Stimulated activated CD8-positive, alpha-beta memory T cell treated with anti-CD3 and anti-CD28 coated beads, Interleukin-2, amount 100 ng/mL, for 1 hour (primary cell): ENCODE measurements around the gene NFYC.
"Not testable (repeated sequence)": the region's sequence is repeated elsewhere in the genome, so short reads cannot be mapped to it uniquely, and the experiment has no call there.

Experiments
- DNase-seq, 2 donors: peaks; one replicate each; pipeline ENCODE4 v3.0.0-alpha.2; 2020; ENCODE audit warnings: low read depth in 2 of 2

NFYC gene

DNA sequence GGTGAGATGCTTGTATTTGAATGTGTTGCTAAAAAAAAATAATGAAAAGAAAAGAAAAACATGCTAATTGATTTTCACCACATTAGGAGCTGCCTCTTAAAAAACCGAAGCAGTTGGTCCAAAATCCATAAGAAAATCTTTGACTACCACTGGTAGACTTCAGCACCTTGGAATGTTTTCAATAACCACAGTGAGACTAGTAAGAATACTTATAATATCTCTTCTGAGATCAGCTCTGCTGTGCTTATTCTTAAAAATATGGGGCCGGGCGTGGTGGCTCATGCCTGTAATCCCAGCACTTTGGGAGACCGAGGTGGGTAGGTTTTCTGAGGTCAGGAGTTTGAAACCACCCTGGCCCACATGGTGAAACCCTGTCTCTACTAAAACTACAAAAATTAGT is 15.1 kb downstream of the NFYC start:
- DNase-seq = no peak

DNA sequence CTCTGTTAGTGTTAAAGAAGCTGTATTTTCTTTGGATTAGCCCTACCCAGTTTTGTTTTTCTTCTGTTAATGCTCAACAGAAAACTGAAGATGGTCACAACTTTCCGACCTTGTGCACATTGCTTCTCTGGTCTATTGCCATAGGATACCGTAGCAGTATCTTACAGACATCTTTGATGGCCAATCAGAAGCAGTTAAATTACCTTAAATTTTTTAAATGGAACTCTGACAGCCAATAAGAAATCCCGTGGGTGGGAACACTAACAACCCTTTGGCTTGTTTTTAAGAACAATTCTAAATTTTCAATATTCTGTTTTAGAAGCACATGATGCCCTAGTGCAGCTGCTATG is 17.2 kb downstream of the NFYC start:
- no peak for DNase-seq

DNA sequence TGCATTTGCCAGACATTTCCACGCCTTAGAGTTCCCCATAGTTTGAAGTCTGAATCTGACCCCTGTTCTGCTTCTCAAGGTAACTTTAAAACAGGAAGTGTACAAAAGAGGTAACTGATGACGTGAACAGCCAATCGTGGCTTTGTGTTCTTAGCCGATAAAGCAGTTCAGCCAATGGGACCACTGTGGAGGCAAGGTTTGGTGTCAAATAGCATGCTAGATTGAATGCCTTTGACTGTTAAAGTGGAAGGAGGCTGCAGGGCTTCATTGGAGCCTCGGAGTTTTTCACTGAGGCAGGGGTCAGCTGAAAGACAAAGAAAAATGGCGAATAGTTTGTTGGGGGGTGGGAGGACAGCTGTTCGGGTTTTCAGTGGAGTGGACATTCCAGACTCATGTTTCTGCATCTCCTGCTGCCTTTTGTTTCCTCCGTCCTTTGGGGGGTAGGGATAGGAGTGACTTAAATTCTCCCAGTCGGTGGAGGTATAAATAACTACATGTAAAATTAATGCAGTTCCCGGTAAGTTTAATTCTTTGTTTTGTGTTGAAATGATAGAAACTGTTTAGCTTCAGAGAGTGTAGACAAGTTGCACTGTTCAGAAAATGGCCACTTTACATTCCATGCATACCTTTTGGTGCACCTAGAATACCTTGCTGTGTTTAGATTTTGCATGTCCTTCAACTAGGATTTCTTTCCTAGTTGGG is 17.7 kb downstream of the NFYC start:
- peak; percentile 26 to 48 for DNase-seq

DNA sequence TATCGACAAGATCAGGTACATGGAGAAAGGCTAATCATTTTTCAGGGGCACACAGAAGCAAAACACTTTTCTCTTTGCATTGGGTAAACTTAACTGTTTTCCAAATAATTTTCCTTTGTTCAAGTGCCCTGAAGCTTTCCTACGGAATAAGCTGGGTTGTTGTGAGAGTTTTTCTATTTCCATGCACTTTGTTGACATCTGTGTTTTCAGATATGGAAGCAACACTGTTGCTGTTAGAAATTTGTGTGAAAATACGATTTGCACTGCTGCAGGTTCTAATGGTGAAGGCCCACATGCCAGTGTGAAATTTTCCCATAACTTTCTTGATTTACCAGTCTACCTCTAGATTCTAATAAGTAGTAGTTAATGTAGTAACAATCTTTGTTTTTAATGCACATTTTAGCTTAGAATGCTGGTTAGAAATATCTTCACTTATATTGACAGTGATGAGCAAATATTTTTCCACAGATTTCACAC is 18.3 kb downstream of the NFYC start:
- DNase-seq = no peak

DNA sequence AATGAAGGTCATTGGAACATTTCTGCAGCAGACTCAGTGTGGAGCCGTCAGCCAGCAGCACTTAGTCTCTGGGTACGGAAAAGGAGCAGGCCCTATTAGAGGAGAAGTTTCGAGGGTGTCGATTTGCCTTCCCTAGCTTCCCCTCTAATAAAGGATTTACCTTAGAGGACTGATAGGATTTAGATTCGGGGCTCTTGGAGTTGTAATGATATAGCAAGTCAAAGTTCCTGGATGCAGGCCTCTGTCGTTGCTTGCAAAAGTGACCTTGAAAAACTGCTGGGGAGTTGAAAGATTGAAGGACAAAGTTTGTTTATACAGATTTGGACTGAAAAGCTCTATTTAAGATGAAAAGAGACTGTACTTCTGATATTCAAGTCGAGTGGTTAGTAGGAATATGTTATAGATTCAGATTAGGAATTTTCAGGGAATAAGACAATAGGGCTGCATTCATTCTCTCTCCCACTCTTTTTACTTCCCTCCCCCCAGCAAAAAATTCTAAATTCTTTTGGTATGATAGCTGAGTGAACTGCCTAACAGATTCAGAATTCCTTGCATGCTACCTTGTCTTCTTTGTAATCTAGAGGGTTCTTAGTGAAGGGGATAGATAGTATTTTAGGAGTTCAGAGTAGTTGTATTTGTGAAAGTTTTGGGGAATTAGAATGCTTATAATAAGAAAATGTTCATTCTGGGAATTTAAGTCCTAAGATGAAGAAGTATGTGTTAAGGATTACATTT is 19.2 kb downstream of the NFYC start:
- no peak for DNase-seq

DNA sequence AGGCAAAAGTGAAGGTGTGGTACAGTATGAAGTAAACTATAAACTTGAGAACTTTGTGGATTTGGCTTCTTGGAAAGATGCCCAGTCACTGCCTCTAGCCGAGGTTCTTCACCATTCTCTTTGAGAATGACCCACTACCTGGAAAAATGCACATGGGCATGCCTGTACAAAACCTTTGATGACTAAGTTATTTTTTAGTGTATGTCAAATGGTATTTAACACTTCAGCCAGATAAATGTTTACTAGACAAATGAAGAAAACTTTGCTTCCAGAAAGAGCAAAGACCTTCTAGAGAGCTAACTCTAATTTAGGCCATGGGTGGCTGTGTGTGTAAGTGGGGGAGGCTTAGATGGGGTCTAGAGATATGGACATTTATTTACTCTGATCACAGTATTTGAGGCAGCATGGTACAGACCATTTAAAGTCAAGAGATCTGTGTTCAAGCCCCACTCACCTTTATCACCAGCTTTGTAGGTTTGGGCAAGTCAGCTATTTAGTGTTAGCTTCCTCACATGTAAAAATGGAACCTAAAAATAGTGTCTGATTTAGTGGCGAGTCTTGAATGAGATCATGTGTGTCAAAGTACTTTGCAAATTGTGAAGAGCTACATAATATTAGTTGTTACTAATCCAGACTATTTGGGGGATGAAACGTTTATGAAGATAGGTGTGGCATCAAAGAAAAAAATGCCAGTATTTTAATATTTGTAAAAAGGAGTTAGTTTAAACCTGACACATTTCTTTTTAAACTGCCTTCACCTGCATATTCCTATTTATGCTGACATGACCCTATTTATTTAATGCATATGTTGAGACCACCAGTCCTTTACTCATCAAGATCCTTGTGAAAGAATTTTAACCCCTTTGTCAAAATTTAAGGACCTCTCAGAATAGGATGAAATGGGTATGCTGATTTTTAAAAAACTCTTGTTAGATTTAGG is 20.2 kb downstream of the NFYC start:
- no peak for DNase-seq

DNA sequence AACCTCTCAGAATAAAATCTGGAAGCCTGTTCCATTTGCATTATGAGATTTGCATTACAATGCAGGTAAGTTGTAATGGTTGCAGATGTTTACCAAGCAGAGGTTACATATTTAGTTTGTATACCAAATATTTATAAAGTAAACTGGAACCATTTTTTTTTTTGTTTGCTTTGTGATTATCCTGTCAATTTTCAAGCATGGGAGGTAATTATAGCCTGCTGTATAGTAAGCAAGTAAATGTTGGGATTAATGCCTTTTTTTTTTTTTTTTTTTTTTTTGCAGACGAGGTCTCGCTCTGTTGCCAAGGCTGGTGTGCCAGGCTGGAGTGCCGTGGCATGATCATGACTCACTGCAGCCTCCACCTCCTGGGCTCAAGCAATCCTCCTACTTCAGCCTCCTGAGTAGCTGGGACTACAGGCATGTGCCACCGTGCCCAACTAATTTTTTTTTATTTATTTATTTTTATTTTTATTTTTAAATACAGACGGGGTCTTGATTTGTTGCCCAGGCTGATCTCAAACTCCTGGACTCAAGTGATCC is 21.0 kb downstream of the NFYC start:
- no peak for DNase-seq

DNA sequence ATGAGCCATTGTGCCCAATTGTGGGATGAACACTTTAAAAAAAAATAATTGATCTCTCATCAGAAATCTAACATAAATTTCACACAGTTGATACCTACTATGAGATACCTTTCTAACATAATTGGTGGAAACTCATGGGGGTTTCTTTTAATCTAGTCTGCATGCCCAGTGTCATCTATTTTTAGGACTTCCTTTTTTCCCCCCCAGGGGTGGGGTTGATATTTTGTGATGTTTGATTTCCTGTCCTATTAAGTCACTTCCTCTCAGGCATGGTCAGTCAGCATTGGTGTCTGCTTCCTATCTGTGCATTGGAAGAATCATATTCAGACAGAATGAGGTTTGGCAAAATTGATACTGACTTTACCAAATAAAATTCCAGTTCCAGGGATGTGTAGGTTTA is 21.5 kb downstream of the NFYC start:
- no peak for DNase-seq

DNA sequence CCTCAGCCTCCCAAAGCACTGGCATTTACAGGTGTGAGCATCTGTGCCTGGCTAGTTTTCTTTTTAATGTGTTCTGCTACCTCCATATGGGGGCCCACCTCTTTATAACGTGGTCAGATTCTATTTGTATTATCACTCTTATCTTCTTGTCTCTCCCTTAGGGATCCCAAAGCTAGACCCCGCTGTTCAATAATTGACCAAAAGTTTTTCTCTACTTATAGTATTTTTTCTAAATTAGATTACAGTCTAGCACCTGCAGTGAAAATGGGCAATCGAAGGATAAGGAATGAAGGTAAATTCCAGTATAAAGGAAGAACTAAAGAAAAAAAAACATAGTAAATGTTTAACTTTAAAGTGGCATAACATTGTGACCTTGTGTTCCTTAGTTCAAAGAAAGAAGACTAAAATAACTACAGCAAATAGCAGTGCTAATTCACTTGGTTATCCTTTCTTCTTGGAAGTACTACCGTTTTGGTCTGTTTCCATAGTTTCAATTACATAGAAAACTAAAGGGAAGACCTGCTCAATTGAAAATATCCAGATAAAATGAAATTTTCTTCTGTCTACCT is 24.1 kb downstream of the NFYC start:
- no peak for DNase-seq

DNA sequence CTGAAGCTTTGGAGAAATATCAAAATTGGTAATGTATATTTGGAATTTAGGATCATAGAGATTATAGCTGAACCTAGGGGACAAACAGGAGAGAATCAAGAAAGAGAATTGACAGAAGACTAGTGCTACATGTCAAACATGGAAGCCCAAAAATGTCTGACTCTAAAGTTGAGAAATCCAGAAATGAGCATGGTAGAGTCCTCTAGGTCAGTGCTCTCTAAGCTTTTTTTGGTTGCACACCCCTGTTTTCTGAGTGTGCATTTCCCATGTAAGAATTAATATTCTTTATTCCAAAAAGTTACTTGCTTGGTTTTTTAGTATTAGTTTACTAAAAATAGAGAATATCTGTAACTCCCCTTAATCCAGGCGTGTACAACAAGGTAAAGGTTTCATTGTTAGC is 25.6 kb downstream of the NFYC start:
- DNase-seq = no peak

DNA sequence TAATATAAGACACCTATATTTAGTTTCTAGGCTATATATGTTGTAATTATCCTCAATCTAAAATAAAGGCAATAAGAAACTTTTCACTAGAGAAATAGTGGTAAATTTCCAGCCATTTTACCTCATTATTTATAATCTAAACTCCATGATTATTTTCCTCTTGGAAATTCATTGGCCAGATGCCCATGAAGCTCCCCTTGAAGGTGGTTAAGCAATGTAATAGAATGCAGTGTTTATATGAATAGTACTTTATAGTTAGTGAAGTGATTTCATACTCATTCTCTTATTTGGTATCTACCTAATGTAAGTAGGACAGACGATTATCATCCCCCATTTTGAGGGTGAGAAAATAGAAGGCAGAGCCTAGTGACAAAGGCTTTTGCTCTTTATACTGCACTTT is 26.5 kb downstream of the NFYC start:
- no peak for DNase-seq

DNA sequence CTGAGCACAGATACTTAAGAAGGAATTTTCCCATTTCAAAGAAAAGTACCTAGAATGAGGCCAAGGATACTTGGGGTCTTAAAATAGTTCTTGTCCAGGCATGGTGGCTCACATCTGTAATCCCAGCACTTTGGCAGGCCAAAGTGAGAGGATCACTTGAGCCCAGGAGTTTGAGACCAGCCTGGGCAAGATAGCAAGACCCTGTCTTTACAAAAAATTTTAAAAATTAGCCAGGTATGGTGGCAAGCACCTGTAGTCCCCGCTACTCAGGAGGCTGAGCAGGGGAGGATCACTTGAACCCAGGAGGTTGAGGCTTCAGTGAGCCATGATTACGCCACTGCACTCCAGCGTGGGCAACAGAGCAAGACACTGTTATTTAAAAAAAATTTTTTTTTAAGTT is 29.0 kb downstream of the NFYC start:
- no peak for DNase-seq

DNA sequence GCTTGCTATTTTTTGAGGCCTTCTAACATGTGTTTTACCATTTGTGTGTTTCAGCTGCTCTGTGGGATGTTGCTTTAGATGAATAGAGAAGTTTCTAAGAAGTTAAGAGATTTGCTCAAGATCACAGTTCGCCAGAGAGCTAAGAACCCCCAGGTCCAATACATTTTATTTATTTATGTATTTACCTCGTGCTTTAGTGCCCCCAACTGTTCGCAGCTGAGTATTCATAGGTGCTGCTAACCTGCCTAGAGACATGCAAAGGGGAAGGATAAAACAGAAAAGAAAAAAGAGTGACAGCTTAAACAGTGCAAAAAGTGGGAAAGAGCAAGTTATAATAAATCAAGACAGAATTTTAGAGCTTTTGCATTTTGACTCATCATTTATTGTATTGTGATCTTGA is 31.1 kb downstream of the NFYC start:
- no peak for DNase-seq

DNA sequence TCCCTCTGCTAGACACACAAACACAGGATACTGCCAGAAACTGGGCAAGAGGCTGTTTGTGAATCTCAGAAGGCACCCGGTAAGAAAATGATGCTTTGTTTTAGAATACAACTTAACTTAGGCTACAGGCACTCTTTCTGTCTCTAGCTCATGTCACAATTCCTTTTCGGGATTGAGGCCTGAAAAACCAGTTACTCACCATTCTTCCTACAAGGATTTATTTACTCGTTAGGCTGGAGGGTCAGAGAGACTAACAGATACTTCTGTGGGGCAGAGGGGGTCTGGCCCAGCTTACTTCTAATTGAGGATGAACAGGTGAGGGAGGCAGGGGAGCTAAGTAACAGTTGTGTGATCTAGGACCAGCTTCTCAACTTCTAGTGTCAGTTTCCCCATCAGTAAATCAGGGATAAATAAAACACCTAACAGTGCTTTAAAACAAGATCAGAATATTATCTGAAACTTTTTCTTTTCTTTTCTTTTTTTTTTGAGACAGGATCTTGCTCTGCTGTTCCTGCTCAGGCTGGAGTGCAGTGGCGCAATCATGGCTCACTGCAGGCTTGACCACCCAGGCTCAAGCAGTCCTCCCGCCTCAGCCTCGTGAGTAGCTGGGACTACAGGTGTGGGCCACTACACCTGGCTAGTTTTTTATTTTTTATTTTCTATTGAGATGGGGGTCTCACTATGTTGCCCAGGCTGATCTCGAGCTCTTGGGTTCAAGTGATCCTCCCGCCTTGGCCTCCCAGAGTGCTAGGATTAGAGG is 31.9 kb downstream of the NFYC start:
- DNase-seq = no peak

DNA sequence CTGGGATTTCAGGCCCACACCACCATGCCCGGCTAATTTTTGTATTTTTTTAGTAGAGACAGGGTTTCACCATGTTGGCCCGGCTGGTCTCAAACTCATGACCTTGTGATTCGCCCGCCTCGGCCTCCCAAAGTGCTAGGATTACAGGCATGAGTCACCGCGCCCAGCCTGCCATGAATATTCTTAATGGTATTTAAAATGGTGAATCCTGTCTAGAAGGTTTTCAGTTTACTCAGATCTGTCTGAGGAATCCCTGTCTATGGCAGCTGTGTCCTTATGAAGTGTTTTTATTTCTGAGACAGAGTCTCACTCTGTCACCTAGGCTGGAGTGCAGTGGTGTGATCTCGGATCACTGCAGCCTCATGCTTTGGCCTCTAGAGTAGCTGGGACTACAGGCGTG is 36.2 kb downstream of the NFYC start:
- DNase-seq = not testable (repeated sequence)

DNA sequence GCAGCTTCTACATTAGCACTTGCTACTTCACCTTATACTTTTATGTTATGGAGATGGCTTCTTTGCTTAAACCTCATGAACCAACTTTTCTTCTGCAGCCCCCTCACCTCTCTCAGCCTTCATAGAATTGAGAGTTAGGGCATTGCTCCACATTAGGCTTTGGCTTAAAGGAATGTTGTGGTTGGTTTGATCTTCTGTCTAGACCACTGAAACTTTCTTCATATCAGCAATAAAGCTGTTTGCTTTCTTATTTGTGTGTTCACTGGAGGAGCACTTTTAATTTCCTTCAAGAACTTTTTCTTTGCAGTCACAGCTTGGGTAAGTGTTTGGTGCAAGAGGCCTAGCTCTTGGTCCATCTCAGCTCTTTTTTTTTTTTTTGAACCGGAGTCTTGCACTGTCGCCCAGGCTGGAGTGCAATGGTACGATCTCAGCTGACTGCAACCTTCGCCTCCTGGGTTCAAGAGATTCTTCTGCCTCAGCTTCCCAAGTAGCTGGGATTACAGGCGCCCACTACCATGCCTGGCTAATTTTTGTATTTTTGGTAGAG is 37.9 kb downstream of the NFYC start:
- DNase-seq = not testable (repeated sequence)

DNA sequence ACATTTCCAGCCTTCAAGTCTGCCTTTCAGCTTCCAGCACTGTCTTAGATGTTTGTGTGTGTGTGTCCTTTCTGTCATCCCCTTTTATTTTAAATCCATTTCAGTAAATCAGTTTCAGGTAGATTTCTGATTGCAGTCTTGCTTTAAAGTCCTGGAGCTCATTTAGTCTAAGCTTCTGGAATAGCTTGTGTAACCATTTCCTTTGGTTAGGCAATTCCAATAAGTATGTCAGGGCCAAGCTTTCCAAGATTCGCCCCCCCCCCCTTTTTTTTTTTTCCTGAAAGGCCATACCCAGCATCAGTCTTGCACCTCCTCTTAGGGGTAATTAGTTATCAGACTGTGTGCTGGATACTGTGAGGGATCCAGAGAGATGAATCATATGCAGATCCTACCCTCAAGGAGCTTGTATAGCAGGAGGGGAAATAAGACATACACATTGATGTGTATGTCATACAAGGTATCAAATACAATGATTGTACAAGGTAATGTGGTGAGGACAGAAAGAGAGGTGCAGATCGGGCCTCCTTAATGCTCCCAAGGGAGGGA is 41.3 kb downstream of the NFYC start:
- no peak for DNase-seq

DNA sequence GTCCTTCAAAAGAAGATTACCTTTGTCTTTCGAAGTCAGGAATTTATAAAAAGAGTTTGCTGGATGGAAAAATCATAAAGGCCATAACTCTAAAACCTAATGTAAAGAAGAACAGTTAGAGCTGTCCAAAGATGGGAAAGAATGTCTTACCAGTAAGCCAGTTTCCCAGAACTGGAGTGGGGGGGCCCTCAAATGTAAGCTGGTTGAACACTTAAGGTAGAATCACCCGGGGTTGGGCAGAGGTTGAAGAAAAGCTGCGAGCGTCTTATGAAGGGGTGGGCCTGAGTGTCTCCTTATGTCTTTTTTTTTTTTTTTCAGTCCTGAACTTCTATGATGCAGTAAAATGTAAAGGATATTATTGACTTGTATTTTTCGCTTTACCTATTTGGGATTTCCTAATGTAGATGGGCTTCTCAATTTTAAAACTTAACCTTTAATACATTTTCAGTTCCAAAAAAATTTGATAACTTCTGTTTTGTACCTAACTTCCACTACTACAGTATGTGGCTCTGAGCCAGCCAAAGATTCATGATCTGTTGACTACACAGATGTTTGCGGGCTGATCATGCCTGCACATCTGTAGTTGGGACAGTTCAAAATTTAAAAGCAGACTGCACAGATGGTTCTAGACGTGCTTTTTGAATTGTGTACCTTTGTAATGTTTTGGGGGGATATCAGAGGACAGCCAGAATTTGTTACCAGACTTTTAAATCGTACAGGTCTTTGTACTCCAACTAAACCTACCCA is 43.6 kb downstream of the NFYC start:
- no peak for DNase-seq

DNA sequence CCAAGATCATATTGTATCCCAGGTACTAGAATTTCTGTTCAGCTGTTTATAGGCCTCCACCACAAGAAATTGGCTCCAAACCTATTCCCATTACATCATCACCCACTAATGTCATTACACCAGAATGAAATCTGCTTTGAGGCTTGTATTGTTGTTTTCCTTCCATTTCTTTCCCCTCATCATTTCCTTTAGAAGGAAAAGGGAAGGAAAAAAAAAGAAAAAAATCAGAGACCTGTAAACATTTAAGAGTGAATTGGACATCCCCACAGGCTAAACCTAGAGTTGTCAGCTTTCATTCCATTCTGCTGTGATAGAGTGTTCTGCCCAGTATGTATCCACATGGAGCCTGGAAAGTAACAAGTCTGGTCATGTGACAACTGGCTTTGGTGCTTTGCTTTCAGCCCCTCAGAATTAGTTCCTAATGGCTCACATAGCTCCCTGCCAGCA is 44.6 kb downstream of the NFYC start:
- no peak for DNase-seq

DNA sequence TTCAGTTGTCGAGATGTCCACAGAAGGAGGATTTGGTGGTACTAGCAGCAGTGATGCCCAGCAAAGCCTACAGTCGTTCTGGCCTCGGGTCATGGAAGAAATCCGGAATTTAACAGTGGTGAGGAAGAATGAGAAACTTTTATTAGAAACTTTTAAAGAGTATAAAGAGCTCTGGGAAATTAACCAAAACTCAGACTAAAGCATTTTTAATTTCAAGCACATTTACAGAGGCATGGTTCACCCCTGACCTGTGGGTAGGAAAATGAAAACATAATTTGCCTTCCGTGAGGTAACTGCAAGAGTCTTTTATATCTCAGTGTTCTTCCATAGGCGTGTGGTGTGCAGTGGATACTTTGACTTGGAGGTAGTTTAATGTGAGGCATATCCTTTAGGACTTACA is 47.3 kb downstream of the NFYC start:
- no peak for DNase-seq
